Endometrium (tissue), 2 donors: Measurements from ENCODE around the gene MDH2.
A peak's percentile ranks its signal among the peaks of the same experiment; 100 is the strongest.
"Not testable (repeated sequence)": the region's sequence is repeated elsewhere in the genome, so short reads cannot be mapped to it uniquely, and the experiment has no call there.

ENCODE experiments used
- FAIRE-seq: peaks from 2 replicates; lab custom pipeline; 2012; peaks lifted over from hg19 to GRCh38; lab: Jason Lieb, UNC
- donor health status: control.
- donor health status: control.

The MDH2 gene

DNA sequence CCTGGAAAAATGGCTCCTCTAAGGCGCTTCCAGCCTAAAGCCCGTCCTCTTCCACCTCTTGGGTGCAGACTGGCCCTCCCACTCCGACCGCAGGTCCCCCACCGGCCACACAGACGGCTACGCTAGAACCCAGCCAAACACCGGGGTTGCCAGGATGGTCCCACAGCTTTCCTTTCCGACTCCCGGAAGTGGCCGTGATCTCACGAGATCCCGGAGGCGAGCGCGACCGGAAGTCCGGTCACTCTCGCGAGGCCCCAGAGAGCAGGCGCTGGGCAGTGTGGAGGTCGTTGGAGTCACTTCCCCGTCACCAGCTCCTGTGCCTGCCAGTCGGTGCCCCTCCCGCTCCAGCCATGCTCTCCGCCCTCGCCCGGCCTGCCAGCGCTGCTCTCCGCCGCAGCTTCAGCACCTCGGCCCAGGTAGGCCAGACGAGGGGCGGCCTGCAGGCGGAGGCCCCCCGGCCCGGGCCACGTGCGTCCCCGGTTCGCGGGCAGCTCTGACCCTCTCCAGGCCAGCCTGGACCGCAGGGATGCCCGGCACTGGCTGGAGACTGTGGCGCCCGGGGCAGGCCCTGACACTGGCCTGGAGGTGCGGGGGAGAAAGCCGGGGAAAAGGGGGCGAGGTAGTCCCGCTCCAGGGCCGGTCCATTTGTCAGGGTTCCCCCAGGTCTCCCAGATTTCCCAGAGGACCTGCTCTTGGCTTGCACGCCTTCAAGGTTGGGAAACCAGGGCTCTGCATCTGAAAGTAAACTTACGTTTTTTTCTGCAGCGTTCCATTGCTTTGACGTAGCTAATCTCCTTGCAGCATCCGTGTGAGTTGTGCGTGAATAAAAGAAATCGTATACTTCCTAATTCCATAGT lies at the start of gene MDH2, which contains the start of gene STYXL1:
TSS of gene MDH2 (plus strand) at position 296 of the 857 bp plus-strand sequence. CDS start at position 351, 55 bp downstream.
TSS of gene STYXL1 (minus strand) at position 190 of the 857 bp plus-strand sequence. CDS start 17,477 bp downstream, outside the sequence.
- no peak for FAIRE-seq

DNA sequence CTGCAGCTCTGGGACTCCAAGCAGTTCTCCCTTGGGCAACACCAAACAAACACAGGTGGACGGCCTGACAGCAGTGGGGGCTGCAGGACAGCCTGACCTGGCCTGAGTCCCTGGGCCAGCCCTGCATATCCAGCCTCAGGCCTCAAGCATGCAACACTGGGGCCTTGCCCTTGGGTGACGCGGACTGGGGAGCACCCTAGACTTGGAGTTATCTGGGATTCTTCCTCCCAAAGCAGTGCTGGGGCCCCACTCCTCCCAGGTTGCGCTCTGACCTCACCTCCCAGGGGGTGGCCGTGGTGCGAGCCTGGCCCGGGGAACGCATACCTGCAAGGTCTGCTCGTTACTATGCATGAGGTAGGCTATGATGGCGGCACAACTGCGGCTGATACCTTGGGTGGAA lies 47.3 kb upstream of the MDH2 start:
- FAIRE-seq = no peak

DNA sequence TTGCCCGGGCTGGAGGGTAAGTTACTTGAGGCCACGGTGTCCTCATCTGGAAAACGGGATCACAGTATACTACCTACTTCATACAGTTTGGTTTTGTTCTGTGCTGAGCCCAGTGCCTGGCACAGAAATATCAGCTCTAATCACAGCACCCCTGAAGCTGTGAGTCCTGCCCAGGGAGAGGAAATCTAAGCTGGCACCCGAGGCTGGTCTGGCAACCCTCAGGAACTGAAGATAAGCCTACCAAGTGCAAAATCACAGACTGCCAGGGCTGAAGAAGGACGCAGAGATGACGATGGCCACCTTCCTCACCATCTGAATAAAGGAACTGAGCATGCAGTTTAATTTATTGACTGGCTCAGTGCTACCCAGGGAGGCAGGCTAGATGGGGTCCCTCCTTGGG lies 45.8 kb upstream of the MDH2 start:
- FAIRE-seq = no peak

GRCh38 chr7:76002822-76003221 lies 45.1 kb upstream of the MDH2 start:
- FAIRE-seq = no peak

DNA sequence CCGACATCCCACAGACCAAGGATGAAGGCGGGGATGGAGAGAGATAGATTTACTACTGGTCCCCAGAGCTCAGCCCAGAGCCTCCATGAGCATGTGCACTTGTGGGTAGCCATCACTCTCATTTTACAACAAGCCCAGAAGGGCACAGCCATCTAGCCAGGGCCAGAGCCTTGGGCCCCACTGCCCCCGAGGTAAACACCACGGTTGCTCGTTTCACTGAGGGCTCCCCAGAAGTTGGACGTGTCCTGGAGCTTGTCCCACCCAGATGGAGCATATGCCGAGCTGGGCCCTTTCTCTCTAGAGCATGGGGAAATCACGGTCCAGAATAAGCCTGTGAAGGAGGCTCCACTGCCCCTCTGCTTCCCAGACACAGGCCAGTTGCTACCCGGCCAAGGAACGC lies 44.6 kb upstream of the MDH2 start:
- no peak for FAIRE-seq

DNA sequence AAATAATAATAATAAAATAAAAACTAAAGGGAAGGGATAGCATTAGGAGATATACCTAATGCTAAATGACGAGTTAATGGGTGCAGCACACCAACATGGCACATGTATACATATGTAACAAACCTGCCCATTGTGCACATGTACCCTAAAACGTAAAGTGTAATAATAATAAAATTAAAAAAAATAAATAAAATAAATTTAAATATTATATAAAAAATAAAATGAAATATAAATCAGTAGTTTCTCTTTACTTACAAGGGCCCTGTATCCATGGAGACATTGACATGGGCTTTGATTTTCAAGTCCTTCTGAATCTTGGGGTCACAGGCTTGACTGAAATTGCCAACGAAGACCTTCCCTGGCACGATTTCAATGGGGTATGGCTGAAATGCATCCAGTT lies 42.9 kb upstream of the MDH2 start:
- FAIRE-seq = not testable (repeated sequence)

DNA sequence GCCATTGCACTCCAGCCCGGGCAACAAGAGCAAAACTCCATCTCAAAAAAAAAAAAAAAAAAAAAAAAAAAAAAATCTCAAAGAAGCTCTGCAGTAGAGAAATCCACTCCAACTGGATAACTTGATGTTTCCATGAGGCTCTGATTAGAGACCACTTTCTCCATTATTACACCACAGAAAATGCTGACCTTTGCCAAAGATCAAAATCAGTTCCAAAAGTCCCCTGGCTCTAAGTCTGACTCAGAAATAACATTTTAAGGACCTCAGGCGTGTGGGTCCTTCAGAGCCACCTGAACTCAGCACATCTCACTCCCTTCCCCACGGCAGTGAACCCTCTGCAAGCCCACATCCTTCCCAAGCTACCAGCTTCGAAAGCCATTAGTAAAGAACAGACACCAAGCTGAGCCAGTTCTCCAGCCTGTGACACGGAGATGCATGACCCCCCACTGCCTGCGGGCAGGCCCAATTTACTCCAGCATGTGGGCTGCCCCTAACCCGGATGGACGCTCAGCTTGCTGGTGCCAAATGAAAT lies 39.7 kb upstream of the MDH2 start:
- FAIRE-seq = no peak

DNA sequence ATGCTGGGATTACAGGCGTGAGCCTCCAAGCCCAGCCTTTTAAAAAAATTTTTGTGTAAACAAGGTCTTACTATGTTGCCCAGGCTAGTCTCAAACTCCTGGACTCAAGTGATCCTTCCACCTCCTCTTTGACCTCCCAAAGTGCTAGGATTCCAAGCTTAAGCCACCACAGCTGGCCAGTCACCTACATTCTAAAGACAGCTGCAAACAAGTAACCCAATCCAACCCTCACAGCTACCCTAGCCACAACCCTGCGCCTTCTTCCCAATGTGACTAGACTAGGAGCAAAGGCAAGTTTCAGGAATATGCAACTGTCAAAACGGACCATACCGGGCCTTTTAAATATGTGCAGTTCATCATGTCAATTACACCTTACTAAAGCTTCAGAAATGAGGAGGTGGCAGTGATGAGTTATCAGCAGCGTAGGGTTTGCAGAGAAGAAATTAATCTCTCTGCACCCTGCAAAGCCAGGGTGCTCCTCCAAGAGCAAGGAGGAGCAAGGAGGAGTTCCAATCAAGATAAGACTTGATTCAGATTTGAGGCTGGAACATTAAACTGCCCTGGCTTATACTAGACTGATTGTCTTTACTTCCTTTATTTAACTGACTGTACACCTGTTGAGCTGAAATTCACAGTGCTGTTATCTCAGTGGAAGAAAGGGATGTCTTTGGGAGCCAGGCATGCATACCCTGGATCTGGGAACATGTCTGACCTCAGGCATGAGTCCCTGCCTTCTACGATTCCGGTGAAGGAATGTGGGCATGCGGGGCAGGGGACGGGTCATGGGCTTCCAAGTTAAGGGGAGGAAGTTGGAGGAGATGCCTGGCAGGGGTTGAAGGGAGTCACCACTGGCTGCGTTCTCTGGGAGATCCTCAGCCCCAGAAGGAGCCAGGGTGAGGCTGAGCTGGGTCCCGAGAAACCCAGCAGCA lies 38.0 kb upstream of the MDH2 start:
- FAIRE-seq = no peak

DNA sequence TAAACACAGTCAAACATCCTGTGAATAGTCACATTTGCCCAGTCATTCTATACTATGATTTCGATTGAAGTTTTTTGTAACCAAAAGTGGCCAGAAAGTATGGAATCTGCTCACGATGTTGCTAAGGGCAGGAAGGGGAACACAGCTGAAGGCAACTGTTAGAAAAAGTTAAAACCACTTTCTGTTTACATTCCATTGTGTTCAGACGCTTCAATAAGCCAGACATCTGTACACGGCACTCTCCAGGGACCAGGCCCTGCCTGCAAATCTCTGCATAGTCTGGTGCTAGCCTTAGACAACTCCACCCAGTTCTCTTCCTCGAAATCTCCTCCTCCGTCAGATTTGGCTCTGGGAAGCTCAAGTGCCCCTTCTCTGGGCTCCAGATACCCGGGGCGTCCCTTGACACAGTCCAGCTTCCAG lies 36.5 kb upstream of the MDH2 start:
- peak; percentile 43 for FAIRE-seq

DNA sequence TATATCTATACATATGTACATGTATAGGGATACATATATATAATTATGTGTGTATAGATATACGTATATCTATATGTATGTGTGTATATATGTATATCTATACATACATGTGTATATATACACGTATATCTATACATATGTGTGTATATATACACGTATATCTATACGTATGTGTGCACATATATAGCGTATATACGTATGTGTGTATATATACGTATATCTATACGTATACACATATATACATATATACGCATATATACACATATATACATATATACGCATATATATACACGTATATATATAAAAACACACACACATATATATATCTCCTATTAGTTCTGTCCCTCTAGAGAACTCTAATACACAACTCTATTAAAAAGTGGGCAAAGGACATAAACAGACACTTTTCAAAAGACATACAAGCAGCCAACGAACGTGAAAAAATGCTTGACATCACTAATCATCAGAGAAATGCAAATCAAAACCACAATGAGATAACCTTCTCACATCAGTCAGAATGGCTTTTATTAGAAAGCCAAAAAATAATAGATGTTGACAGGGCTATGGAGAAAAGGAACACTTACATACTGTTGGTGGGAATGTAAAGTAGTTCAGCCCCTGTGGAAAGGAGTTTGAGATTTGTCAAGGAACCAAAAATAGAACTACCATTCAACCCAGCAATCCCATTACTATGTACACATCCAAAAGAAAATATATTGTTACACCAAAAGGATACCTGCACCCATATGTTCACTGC lies 31.5 kb upstream of the MDH2 start:
- FAIRE-seq = no peak

DNA sequence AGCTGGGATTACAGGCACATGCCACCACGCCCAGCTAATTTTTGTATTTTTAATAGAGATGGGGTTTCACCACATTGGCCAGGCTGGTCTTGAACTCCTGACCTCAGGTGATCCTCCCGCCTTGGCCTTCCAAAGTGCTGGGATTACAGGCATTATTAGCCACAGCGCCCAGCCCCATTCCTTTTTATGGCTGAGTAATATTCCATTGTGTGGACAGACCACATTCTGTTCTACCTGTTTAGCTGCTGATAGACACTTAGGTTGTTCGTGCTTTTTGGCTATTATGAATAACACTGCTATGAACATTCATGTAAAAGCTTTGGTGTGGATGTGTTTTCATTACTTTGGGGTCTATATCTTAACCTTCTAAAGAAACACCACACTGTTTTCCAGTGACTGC lies 29.4 kb upstream of the MDH2 start:
- not testable (repeated sequence) for FAIRE-seq

- FAIRE-seq = no peak
These were observed 27.7 kb upstream of the MDH2 start for GRCh38 chr7:76020031-76020714.

- no peak for FAIRE-seq
These were observed 25.7 kb upstream of the MDH2 start for GRCh38 chr7:76022026-76022780.

GRCh38 chr7:76023002-76023401 lies 24.9 kb upstream of the MDH2 start:
- FAIRE-seq = no peak

GRCh38 chr7:76029682-76030081 lies 18.2 kb upstream of the MDH2 start:
- FAIRE-seq = not testable (repeated sequence)

- no peak for FAIRE-seq
These were observed 15.9 kb upstream of the MDH2 start for GRCh38 chr7:76031964-76032363.

GRCh38 chr7:76037310-76037709 lies 10.6 kb upstream of the MDH2 start:
- no peak for FAIRE-seq

GRCh38 chr7:76040126-76040525 lies 7.8 kb upstream of the MDH2 start:
- FAIRE-seq = no peak

- no peak for FAIRE-seq
These were observed 3.5 kb upstream of the MDH2 start for GRCh38 chr7:76044375-76044865.

GRCh38 chr7:76047305-76047810 lies 548 bp upstream of the MDH2 start:
- no peak for FAIRE-seq
